Measurements from ENCODE around the gene MON2. TPM values are rescaled to one million over a fixed set of nuclear protein-coding genes. Genes with fewer than 3 reads are reported as not detected.

MON2 gene
- total RNA-seq, 4 donors from 2014 or later, result 41.2 to 222 (median 70.0) TPM

GRCh38 chr12:62627181-62627580, 160.6 kb downstream of the MON2 start:
- H3K27ac ChIP-seq, result no peak overlapping the region
- no peak for TF ChIP-seq POLR2A (IDR thresholded peaks at IDR 0.05)
- no peak for TF ChIP-seq CTCF (IDR thresholded peaks at IDR 0.05)
- DNase-seq, result no peak
- intact Hi-C loops (cut with DNase I; ENCODE audit: low total_unique reads), result no loop called here
- H3K9me3 ChIP-seq, result no peaks in the 10 kb centered on the region
- H3K36me3 ChIP-seq, result no peaks in the 10 kb centered on the region
- no peaks in the 10 kb centered on the region for H3K27me3 ChIP-seq
- H3K4me3 ChIP-seq, result no peak overlapping the region
- H3K4me1 ChIP-seq, result peaks cover 0 to 3% of the 10 kb centered on the region in 2 donors

- no peaks in the 10 kb centered on the region for H3K9me3 ChIP-seq
- no peaks in the 10 kb centered on the region for H3K27me3 ChIP-seq
- no peak for DNase-seq
- no peak overlapping the region for H3K4me3 ChIP-seq
- peaks cover 0 to 3% of the 10 kb centered on the region in 2 donors for H3K4me1 ChIP-seq
- no peaks in the 10 kb centered on the region for H3K36me3 ChIP-seq
- no peak overlapping the region for H3K27ac ChIP-seq
- TF ChIP-seq CTCF (IDR thresholded peaks at IDR 0.05) (no peak), POLR2A (IDR thresholded peaks at IDR 0.05) (no peak)
- intact Hi-C loops (cut with DNase I; ENCODE audit: low total_unique reads), result no loop called here
Observed at GRCh38 chr12:62629413-62629812, 162.8 kb downstream of the MON2 start.

GRCh38 chr12:62629971-62630739, 163.5 kb downstream of the MON2 start:
- Histone ChIP-seq H3K27me3 (no peaks in the 10 kb centered on the region), H3K36me3 (no peaks in the 10 kb centered on the region), H3K9me3 (no peaks in the 10 kb centered on the region), H3K4me1 (peaks cover 0 to 3% of the 10 kb centered on the region in 2 donors), H3K4me3 (no peak overlapping the region), H3K27ac (no peak overlapping the region)
- no peak for TF ChIP-seq POLR2A (IDR thresholded peaks at IDR 0.05)
- no peak for TF ChIP-seq CTCF (IDR thresholded peaks at IDR 0.05)
- intact Hi-C loops (cut with DNase I; ENCODE audit: low total_unique reads), result no loop called here
- DNase-seq, result no peak

GRCh38 chr12:62631471-62632410, 165.1 kb downstream of the MON2 start:
- TF ChIP-seq CTCF (IDR thresholded peaks at IDR 0.05) (peak in 3 of 4 experiments; percentile 24 to 45 (median 43)), POLR2A (IDR thresholded peaks at IDR 0.05) (no peak)
- intact Hi-C loops (cut with DNase I; ENCODE audit: low total_unique reads), result no loop called here

More at GRCh38 chr12:62631471-62632410, 165.1 kb downstream of the MON2 start:
- Histone ChIP-seq H3K4me3 (peak overlapping the region; percentile 43), H3K27ac (peak overlapping the region; percentile 80 to 83), H3K36me3 (no peaks in the 10 kb centered on the region), H3K27me3 (no peaks in the 10 kb centered on the region), H3K9me3 (no peaks in the 10 kb centered on the region), H3K4me1 (peaks cover 0 to 3% of the 10 kb centered on the region in 2 donors)
- DNase-seq, result peak; percentile 71 to 76

Data from uterus (tissue), 4 donors.